T-helper 1 cell treated with Interleukin-12 subunit alpha and Interleukin-12 subunit beta and Interleukin-4 antibody, amounts not matched to agents 30 μg/mL and 1 μg/mL, for 36 hours (primary cell): ENCODE measurements around the gene CHRNA1.

Experiments used
- H3K27ac Mint-ChIP-seq: one replicate; pipeline ENCODE4 v1.8.0; 2021; ENCODE audit warnings: mild to moderate bottlenecking, mixed read lengths
- H3K27me3 Mint-ChIP-seq: one replicate; pipeline ENCODE4 v1.8.0; 2021; ENCODE audit warnings: low read depth, mixed read lengths
- H3K36me3 Mint-ChIP-seq: one replicate; pipeline ENCODE4 v1.8.0; 2021; ENCODE audit warnings: low read depth, mixed read lengths
- H3K4me1 Mint-ChIP-seq: one replicate; pipeline ENCODE4 v1.8.0; 2021; ENCODE audit warnings: low read depth, mixed read lengths
- H3K4me3 Mint-ChIP-seq: one replicate; pipeline ENCODE4 v1.8.0; 2021; ENCODE audit warnings: mild to moderate bottlenecking, moderate library complexity, mixed read lengths
- H3K9me3 Mint-ChIP-seq: one replicate; pipeline ENCODE4 v1.8.0; 2021; ENCODE audit warnings: mixed read lengths

The CHRNA1 gene

DNA sequence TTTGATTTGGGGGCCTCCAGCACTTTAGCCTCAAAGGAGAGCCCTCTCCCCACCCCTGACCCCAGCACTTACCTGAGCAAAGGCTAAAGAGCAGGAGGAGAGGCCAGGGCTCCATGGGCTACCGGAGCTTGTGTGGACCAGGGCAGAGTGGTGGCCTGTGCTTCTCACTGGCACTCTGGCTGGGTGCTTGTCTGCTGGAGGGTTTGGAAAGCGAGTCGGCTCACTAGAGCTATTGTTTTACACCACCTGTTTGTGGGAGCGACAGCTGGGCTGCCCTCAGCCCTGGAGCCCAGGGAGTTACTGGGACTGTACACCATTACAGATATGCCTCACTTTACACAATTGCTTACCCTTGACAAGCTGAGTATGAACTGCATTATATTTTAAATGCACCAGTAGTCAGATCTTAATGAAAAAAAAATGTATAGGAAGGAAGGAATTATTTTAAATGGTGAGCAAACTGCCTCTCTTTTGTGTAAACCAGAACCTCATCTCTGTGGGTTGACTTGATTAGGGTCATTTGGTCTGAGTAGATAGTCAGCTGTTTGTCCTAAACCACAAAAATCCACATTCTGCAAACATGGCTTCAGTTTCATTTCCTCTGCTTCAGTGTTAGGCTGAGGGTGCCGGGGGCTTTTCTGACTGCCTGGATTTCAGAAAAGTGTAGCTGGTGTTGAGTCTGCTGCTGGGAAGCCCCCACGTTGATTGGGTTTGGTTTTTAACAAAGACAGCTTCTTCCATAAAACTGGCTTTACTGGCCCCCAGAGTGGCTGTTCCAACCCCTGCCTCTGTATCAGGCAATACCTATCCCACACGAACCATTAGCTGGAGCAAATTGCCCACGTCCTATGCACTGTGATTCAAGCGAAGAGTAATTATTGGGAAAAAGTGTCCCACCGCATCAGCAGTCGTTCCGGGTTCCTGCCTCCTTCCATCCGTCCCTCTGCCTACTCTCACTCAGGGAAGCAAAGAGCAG is at the start of gene CHRNA1:
TSS of gene CHRNA1 (minus strand) at position 193 of the 976 bp plus-strand sequence. CDS start at position 115, 78 bp downstream.
- Mint-ChIP-seq H3K36me3 (no peaks in the 10 kb centered on the region), H3K4me3 (no peak within 1 kb of the TSS), H3K9me3 (no peaks in the 10 kb centered on the region), H3K27me3 (peaks cover 19% of the 10 kb centered on the region), H3K4me1 (peaks cover 2% of the 10 kb centered on the region), H3K27ac (no peak within 1 kb of the TSS)

DNA sequence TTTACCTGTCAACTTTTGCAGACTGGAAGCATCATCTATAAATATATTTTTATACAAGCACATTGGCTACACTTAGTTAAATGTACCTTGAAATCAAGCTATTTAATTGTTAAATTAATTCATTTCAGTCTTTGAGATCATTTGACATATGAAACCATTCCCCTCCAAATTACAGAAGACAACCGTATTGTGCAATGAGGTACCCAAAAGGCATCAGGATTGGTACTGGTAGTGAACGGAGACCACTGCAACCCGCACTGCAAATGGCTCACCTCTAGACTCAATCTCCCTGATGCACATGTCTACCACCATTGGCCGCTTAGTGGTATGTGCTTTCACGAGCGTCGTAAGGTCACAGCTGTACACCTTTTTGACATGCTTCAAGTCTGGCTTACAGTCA is 47.8 kb upstream of the CHRNA1 start:
- H3K4me3 Mint-ChIP-seq, result no peak overlapping the region
- H3K27ac Mint-ChIP-seq, result no peak overlapping the region
- no peaks in the 10 kb centered on the region for H3K9me3 Mint-ChIP-seq
- H3K4me1 Mint-ChIP-seq, result no peaks in the 10 kb centered on the region
- no peaks in the 10 kb centered on the region for H3K36me3 Mint-ChIP-seq
- H3K27me3 Mint-ChIP-seq, result no peaks in the 10 kb centered on the region

DNA sequence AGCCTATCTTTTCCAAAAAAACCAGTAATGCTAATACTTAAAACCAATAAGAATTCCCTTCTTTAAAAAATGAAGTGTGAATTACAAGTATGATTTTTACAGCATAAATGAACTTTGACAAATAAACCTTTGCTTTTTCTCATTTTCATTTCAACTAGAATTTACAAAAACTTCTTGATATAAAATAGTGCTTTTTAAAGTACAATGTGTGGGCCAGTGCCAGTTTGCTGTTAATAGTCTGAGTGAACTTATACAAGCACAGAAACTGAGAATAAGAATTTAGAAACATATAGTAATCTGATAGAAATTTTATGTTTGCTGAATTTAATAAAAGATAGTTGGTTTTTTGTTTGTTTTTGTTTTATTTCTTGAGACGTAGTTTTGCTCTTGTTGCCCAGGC is 43.7 kb upstream of the CHRNA1 start:
- H3K27ac Mint-ChIP-seq, result no peak overlapping the region
- H3K9me3 Mint-ChIP-seq, result no peaks in the 10 kb centered on the region
- no peaks in the 10 kb centered on the region for H3K4me1 Mint-ChIP-seq
- peaks cover 6% of the 10 kb centered on the region for H3K27me3 Mint-ChIP-seq
- H3K36me3 Mint-ChIP-seq, result no peaks in the 10 kb centered on the region
- H3K4me3 Mint-ChIP-seq, result no peak overlapping the region

DNA sequence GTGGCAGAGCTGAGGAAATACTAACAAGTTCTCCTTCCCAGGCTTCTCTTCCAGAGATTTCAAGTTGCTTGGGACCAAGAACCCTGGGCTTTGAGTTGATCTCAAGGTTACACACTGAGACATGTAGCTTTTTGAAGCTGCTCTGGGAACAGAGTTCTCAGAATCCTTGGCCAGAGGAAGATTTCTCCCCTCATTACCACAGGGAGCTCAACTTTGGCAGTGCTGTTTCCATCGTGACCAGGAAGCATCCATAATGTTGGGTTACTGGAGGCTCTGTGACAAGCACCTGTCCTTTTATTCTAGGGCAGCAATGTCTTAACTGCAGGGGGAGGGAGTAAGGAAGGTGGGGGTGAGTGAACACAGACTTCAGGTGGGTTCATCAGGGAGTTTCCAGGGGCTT is 41.5 kb upstream of the CHRNA1 start:
- H3K4me1 Mint-ChIP-seq, result no peaks in the 10 kb centered on the region
- H3K36me3 Mint-ChIP-seq, result no peaks in the 10 kb centered on the region
- no peaks in the 10 kb centered on the region for H3K9me3 Mint-ChIP-seq
- H3K27ac Mint-ChIP-seq, result no peak overlapping the region
- H3K27me3 Mint-ChIP-seq, result peaks cover 6% of the 10 kb centered on the region
- no peak overlapping the region for H3K4me3 Mint-ChIP-seq

DNA sequence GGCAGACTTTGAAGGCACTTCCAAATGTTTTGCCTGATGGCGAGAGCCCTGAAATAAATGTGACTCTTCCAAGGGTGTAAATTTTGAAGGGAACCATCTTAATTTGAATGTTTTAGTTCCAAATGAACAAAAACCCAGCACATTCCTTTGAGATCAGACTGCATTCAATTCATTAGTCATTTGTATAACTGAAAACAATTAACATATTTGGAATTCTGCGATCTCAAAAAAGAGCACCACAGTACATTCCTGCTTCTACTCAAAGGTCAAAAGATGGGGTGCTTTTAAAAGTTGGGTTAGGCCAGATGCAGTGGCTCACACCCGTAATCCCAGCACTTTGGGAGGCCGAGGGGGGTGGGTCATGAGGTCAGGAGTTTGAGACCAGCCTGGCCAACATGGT is 38.2 kb upstream of the CHRNA1 start:
- Mint-ChIP-seq H3K9me3 (no peaks in the 10 kb centered on the region), H3K27me3 (peaks cover 6% of the 10 kb centered on the region), H3K27ac (no peak overlapping the region), H3K36me3 (no peaks in the 10 kb centered on the region), H3K4me3 (no peak overlapping the region), H3K4me1 (no peaks in the 10 kb centered on the region)

DNA sequence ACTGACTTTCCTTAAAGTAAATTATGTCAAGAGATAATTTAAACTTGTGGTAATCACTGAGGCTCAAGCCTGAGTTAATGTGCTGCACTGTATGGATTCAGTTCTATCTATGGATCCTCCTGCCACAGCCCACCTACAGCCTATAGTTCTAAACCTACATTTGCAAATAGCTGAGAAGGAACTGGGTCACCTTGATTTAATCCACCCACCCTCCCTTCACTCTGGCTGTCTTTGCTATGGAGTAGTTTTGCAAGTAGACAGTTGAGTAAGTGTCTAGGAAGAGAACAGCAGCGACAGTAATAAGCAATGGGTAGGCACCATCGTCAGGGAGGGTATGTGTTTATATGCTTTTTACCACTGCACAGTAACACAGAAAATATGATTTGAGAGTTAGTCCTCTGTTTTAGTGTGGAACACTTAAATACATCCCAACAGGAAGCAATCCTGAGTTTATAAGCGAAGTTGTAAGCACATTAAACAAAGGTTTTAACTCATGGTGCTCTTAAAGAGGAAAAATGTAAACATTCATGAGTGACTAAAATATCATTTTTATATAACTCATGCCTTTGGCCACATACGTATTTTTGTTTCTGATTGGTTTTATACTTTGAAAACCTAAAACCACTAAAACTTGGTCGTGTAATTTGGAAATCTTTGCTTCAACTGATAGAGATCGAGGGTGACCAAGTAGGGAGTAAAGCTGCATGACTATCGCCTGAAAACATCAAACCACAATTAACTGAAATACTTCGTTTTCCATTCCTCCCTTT is 36.3 kb upstream of the CHRNA1 start:
- H3K27ac Mint-ChIP-seq, result no peak overlapping the region
- no peaks in the 10 kb centered on the region for H3K36me3 Mint-ChIP-seq
- no peaks in the 10 kb centered on the region for H3K4me1 Mint-ChIP-seq
- no peak overlapping the region for H3K4me3 Mint-ChIP-seq
- peaks cover 6% of the 10 kb centered on the region for H3K27me3 Mint-ChIP-seq
- H3K9me3 Mint-ChIP-seq, result no peaks in the 10 kb centered on the region

DNA sequence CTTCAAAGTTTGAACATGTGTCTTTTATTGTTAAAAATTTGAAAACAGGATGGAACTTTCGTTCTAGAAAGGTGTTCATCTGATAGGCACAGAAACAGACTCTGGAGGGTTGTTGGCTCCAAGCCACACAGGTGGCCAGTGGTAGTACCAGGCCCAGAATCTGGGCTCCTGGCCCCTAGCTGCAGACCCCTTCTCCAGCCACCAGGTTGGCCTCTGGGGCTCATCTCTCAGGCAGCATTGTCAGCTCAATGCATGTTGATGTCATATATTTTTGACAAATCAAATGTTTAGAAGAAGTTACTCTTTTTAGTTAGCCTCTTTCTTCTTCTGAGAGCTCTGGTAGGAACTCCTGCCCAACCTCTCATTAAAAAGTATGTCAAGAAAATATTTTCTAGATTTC is 34.5 kb upstream of the CHRNA1 start:
- no peak overlapping the region for H3K27ac Mint-ChIP-seq
- H3K4me3 Mint-ChIP-seq, result no peak overlapping the region
- no peaks in the 10 kb centered on the region for H3K27me3 Mint-ChIP-seq
- no peaks in the 10 kb centered on the region for H3K36me3 Mint-ChIP-seq
- H3K9me3 Mint-ChIP-seq, result no peaks in the 10 kb centered on the region
- peaks cover 5% of the 10 kb centered on the region for H3K4me1 Mint-ChIP-seq

DNA sequence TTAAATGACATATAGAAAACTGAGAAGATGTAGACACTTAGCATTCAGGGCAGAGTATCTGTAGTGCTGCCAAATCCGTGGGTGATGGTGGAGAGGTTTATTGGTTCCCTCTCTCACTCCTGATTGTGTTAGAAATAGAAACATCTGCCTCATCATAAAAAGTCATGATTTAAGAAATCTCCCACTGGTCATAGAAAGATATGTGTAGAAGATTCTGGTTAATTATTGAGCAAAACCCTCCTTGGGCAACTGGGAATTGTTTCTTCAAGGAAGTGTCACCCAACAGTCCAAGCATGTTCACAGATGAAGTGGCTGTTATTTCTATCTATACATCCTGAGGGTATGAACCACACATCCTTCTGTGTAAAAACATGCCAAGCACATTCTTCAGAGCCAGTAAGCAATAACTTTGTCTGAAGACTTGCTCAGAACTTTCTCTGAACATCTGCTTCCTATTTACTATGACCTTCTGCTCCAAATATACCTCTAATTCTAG is 33.6 kb upstream of the CHRNA1 start:
- no peaks in the 10 kb centered on the region for H3K36me3 Mint-ChIP-seq

DNA sequence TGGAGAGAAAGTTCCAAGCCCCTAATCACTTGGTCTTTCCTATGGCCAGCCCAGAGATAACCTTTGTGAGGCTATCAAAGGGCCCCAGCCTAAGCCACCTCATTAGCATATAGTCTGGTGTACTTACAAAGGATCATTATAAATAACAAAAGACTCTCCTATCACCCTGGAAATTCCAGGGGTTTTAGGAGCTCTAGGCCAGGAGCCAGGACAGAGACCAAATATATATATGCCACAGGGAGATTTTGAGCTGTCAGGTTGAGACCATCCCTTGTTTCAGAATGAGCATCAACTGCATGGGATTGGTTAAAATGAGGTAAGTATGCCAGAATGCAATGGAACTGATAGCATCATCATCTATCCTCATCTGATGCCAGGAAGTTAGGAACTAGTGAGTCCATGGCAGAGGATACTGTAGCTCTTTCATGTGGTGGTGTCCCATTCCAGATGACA is 32.1 kb upstream of the CHRNA1 start:
- H3K9me3 Mint-ChIP-seq, result no peaks in the 10 kb centered on the region
- H3K27me3 Mint-ChIP-seq, result peaks cover 4% of the 10 kb centered on the region
- H3K27ac Mint-ChIP-seq, result no peak overlapping the region
- no peaks in the 10 kb centered on the region for H3K36me3 Mint-ChIP-seq
- peaks cover 11% of the 10 kb centered on the region for H3K4me1 Mint-ChIP-seq
- H3K4me3 Mint-ChIP-seq, result no peak overlapping the region

More for the DNA sequence above, 33.6 kb upstream of the CHRNA1 start:
- H3K4me1 Mint-ChIP-seq, result peaks cover 5% of the 10 kb centered on the region
- H3K9me3 Mint-ChIP-seq, result no peaks in the 10 kb centered on the region
- H3K4me3 Mint-ChIP-seq, result no peak overlapping the region
- H3K27me3 Mint-ChIP-seq, result no peaks in the 10 kb centered on the region
- H3K27ac Mint-ChIP-seq, result no peak overlapping the region

DNA sequence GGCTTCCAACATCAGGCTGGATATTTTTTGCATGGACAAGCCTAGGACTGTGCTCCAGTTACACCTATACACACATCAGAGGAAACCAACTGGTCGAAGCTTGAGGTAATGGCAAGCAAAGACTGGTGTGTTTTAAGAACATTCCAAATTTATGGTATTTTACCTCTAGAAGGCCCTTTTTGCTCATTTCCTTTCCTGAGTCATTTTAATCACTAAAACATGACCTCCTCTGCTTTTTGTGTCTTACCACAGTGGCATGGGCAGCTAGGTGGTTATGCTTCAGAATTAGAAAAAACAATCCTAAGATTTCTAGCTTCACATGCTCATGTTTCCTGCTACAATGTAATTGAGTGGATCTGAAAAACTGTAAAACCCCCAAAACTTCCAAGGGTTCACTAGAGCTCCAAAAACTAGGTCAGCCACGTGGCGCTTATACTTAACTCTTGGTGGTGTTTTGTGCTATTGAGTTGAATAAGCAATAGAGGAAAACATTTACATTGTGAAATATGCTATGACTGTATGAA is 30.6 kb upstream of the CHRNA1 start:
- H3K4me1 Mint-ChIP-seq, result peaks cover 11% of the 10 kb centered on the region
- H3K27ac Mint-ChIP-seq, result no peak overlapping the region
- H3K9me3 Mint-ChIP-seq, result no peaks in the 10 kb centered on the region
- H3K27me3 Mint-ChIP-seq, result peaks cover 4% of the 10 kb centered on the region
- no peaks in the 10 kb centered on the region for H3K36me3 Mint-ChIP-seq
- no peak overlapping the region for H3K4me3 Mint-ChIP-seq

DNA sequence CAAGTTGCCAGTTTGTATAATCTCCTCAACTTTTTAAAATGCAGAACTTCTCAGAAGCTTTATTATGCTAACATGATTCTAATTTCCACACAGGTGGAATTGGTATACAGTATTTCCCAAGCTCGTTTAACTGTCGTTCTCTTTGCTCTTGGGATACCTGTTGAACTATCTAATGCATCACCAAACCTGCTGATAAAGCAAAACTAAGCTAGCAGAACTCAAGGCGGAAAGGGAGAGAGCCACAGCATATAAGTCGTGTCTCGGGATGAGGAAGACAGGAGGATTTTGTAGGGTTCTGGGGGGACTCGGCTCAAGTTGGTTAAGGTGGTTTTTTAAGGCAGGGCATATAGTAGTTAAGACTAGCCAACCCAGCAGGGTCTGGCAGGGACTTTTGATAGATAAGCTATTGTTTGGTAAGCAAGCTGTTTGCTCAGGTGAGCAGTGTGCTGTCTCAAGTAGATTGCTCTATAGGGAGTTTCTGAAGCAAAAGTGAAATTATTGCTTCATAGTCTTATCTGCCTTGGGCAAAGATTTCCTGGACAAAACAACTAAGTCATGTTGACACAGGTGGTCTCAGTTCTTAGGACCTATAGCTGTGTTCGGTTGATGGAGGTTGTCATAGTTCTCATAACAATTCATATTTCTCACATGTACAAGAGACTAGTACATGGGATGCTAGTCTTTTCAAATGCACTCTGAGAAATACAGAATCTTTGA is 28.2 kb upstream of the CHRNA1 start:
- no peaks in the 10 kb centered on the region for H3K9me3 Mint-ChIP-seq
- H3K36me3 Mint-ChIP-seq, result no peaks in the 10 kb centered on the region
- peak overlapping the region; percentile 32 for H3K27ac Mint-ChIP-seq
- peaks cover 4% of the 10 kb centered on the region for H3K27me3 Mint-ChIP-seq
- H3K4me1 Mint-ChIP-seq, result peaks cover 17% of the 10 kb centered on the region
- H3K4me3 Mint-ChIP-seq, result no peak overlapping the region

DNA sequence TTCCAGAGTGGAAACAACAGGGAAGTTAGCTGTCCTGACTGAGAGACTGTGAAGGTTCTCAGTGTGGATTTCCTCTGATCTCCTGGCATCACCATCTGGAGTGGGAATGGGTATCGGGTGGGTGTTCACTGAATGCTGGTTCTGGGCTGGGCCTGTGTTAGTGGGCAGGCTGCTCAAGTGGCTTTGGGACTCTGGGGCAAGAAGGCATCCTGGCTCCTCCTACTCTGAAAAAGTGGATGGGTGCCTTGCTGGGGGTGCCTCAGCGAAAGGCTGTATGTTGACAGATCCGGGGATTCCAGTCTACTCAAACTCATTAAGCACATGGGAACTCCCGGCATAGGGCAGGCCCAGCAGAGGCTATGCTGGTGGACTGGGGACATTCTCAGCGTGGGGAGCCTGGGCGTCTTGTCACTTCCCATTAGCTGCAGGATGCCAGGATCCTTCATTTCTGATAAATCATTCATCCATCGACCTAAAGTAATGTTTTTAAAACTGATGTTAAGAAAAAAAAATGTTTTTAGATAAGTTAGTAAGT is 27.5 kb upstream of the CHRNA1 start:
- peaks cover 4% of the 10 kb centered on the region for H3K27me3 Mint-ChIP-seq
- no peak overlapping the region for H3K27ac Mint-ChIP-seq
- H3K4me1 Mint-ChIP-seq, result peaks cover 17% of the 10 kb centered on the region
- no peaks in the 10 kb centered on the region for H3K36me3 Mint-ChIP-seq
- H3K4me3 Mint-ChIP-seq, result no peak overlapping the region
- no peaks in the 10 kb centered on the region for H3K9me3 Mint-ChIP-seq

DNA sequence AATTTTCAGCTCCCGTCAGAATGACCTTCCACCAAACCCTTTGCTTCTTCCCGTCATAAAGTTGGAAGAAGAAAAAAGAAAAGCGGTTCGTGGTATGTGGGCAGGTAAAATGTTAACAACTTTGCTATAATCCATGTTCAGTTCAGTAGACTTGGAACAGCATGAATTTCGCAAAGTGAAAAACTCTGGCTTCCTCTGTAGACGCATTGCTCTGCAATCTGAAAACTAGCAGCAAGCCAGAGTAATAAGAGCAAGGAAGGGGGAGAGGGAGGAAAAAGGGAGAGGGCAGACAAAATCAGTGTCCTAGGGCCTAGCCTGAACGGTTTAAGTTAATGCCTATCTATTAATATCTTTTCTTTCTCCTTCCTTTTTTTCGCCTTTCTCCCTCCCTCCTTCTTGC is 26.7 kb upstream of the CHRNA1 start:
- Mint-ChIP-seq H3K9me3 (no peaks in the 10 kb centered on the region), H3K27ac (no peak overlapping the region), H3K4me3 (no peak overlapping the region), H3K4me1 (peaks cover 17% of the 10 kb centered on the region), H3K27me3 (peaks cover 4% of the 10 kb centered on the region), H3K36me3 (no peaks in the 10 kb centered on the region)

DNA sequence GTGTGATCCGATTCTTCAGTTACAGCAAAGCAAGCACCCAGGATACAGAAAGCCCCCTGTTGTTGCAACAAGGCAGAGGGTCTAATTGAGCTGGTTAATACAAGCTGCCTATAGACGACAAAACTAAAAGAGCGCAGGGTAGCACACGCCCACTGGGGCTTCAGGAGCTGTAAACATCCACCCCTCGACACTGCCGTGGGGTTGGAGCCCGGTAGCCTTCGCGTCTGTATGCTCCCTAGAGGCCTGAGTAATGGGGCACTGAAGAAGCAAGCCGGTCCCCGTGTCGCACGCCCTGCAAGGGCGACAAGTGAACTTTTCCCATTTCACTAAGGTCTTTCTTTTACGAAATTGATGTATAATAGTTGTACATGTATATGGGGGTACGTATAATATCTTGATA is 24.7 kb upstream of the CHRNA1 start:
- Mint-ChIP-seq H3K4me1 (peaks cover 13% of the 10 kb centered on the region), H3K27ac (no peak overlapping the region), H3K4me3 (no peak overlapping the region), H3K9me3 (no peaks in the 10 kb centered on the region), H3K36me3 (no peaks in the 10 kb centered on the region), H3K27me3 (peaks cover 7% of the 10 kb centered on the region)
